Mesendoderm (in vitro differentiated cells): ENCODE measurements around the gene CHRNA9.
A peak's percentile ranks its signal among the peaks of the same experiment; 100 is the strongest.

Source experiments
- DNase-seq: peaks from one replicate; pipeline ENCODE4 v3.0.0; 2013
- H2AK5ac ChIP-seq: 2 replicates; pipeline ENCODE4 v1.6.1; 2013; ENCODE audit warnings: low read length, inconsistent platforms
- H2BK120ac ChIP-seq: 2 replicates; pipeline ENCODE4 v1.6.1; 2013; ENCODE audit warnings: low read depth, mild to moderate bottlenecking, low read length, moderate library complexity, mixed read lengths
- H2BK15ac ChIP-seq: replicated peaks from 2 replicates; pipeline ENCODE4 v1.6.1; 2013; ENCODE audit warnings: low read depth, mild to moderate bottlenecking, moderate library complexity
- H2BK5ac ChIP-seq: 2 replicates; pipeline ENCODE4 v1.6.1; 2013; ENCODE audit warnings: low read length, inconsistent platforms
- H3K18ac ChIP-seq: 2 replicates; pipeline ENCODE4 v1.6.1; 2013; ENCODE audit warnings: mild to moderate bottlenecking, low read length, mixed read lengths
- H3K23ac ChIP-seq: one replicate; pipeline ENCODE4 v1.6.1; 2013; ENCODE audit warnings: low read length
- H3K27ac ChIP-seq: 2 replicates; pipeline ENCODE4 v1.5.1; 2013; ENCODE audit warnings: low read depth, mild to moderate bottlenecking, inconsistent platforms, low read length, moderate library complexity
- H3K27me3 ChIP-seq: 2 replicates; pipeline ENCODE4 v1.6.1; 2013; ENCODE audit warnings: low read length, control low read depth, mild to moderate bottlenecking, inconsistent platforms; ENCODE audit not compliant: insufficient read depth, poor library complexity
- H3K36me3 ChIP-seq: 2 replicates; pipeline ENCODE4 v1.6.1; 2013; ENCODE audit warnings: low read length, inconsistent platforms; ENCODE audit not compliant: control insufficient read depth, insufficient read depth
- H3K4ac ChIP-seq: one replicate; pipeline ENCODE4 v1.6.1; 2013; ENCODE audit warnings: low read depth, mild to moderate bottlenecking, low read length, moderate library complexity
- H3K4me1 ChIP-seq: 2 replicates; pipeline ENCODE4 v1.6.1; 2013; ENCODE audit warnings: low read depth, low read length, inconsistent platforms; ENCODE audit not compliant: control insufficient read depth
- H3K4me2 ChIP-seq: 2 replicates; pipeline ENCODE4 v1.6.1; 2013; ENCODE audit warnings: low read length
- H3K4me3 ChIP-seq: 2 replicates; pipeline ENCODE4 v1.5.1; 2013; ENCODE audit warnings: mild to moderate bottlenecking, low read length
- H3K56ac ChIP-seq: one replicate; pipeline ENCODE4 v1.6.1; 2013; ENCODE audit warnings: low read length
- H3K79me1 ChIP-seq: 2 replicates; pipeline ENCODE4 v1.6.1; 2013; ENCODE audit warnings: low read length, inconsistent platforms
- H3K79me2 ChIP-seq: 2 replicates; pipeline ENCODE4 v1.6.1; 2013; ENCODE audit warnings: mild to moderate bottlenecking, low read length; ENCODE audit not compliant: control insufficient read depth, insufficient read depth
- H3K9ac ChIP-seq: 2 replicates; pipeline ENCODE4 v1.6.1; 2013; ENCODE audit warnings: low read length, inconsistent platforms
- H4K5ac ChIP-seq: one replicate; pipeline ENCODE4 v1.6.1; 2013; ENCODE audit warnings: low read length
- H4K8ac ChIP-seq: one replicate; pipeline ENCODE4 v1.6.1; 2013; ENCODE audit warnings: low read depth, mild to moderate bottlenecking, control low read depth, low read length, moderate library complexity
- WGBS: extraction: QIAGEN DNeasy Blood & Tissue Kit; methylation state at CpG from one replicate; pipeline ENCODE4 v1.1.7; 2013; ENCODE audit warnings: low lambda C conversion rate, missing lambda C conversion rate; ENCODE audit not compliant: insufficient coverage; ENCODE audit errors: extremely low coverage; 5-methylcytosine and 5-hydroxymethylcytosine counted together

The CHRNA9 gene

DNA sequence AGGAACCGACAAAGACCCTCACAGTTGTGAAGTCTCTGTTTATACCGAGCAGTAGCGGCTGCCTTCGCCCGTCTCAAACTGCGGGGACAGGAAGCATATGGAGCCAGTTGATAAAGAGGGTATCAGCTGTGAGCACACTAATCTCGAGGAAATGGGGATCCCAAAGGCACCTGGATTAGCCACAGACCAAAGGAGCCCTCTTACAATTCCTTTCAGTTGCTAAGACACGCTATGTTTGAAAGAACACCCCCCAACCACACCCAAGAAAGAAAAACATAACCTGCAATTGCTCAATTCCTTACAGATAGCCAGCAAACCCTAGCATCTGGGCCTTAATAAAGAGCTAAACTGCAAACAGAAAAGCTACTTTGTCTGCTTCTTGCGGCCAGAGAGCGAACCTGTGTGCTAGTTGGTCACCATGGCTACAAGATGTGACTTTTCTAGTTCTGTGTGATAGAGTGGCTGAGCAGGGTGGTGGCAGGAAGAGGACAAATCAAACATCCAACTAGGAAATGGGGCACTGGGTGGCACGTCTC, 23.3 kb upstream of the CHRNA9 start:
- Histone ChIP-seq H3K79me2 (no peaks in the 10 kb centered on the region), H3K27ac (no peak overlapping the region), H3K23ac (no peak overlapping the region), H4K5ac (no peak overlapping the region), H4K8ac (no peak overlapping the region), H3K79me1 (no peaks in the 10 kb centered on the region), H2BK120ac (no peak overlapping the region), H2AK5ac (no peak overlapping the region), H3K27me3 (no peaks in the 10 kb centered on the region), H3K4ac (no peak overlapping the region), H3K4me1 (peaks cover 12% of the 10 kb centered on the region), H3K9ac (no peak overlapping the region), H2BK15ac (no peak overlapping the region), H3K4me2 (no peak overlapping the region), H3K4me3 (no peak overlapping the region), H3K18ac (no peak overlapping the region), H2BK5ac (no peak overlapping the region), H3K56ac (peak overlapping the region; percentile 38), H3K36me3 (no peaks in the 10 kb centered on the region)
- peak; percentile 55 for DNase-seq
- WGBS = no CpG with 5 or more reads among the region's 11 CpGs

- Histone ChIP-seq H3K4me2 (no peak overlapping the region), H3K36me3 (no peaks in the 10 kb centered on the region), H3K18ac (no peak overlapping the region), H3K27me3 (no peaks in the 10 kb centered on the region), H4K8ac (no peak overlapping the region), H3K4ac (no peak overlapping the region), H3K56ac (no peak overlapping the region), H2AK5ac (no peak overlapping the region), H3K27ac (no peak overlapping the region), H3K23ac (no peak overlapping the region), H4K5ac (no peak overlapping the region), H3K79me1 (no peaks in the 10 kb centered on the region), H3K9ac (no peak overlapping the region), H2BK120ac (no peak overlapping the region), H3K4me3 (no peak overlapping the region), H3K4me1 (peaks cover 1% of the 10 kb centered on the region), H2BK5ac (no peak overlapping the region), H3K79me2 (no peaks in the 10 kb centered on the region), H2BK15ac (no peak overlapping the region)
- no peak for DNase-seq
- WGBS = no CpG with 5 or more reads among the region's 5 CpGs
Measured at GRCh38 chr4:40314951-40315350, 20.2 kb upstream of the CHRNA9 start.

DNA sequence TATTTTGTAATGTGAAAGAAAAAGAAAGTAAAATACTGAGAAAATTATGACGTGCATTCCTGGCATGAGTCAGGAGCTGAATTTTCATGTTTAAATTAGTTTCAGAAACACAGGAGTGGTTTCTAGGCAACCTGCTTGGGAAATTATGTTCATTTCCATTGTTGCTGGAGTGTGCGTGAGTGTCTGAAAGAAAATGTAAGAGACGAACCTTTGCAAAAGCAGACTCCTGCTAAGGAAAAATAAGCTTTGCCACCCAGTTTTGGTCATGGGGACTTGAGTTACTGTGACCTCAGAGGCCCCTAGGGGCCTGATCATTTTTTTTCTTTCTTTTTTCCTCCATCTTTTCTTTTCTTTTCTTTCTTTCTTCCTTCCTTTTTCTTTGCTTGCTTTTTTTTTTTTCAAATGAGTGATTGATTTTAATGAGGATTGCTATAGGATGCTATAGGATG, 18.8 kb upstream of the CHRNA9 start:
- no peak overlapping the region for H3K56ac ChIP-seq
- H2BK5ac ChIP-seq = no peak overlapping the region
- no peaks in the 10 kb centered on the region for H3K27me3 ChIP-seq
- no peaks in the 10 kb centered on the region for H3K79me1 ChIP-seq
- H3K27ac ChIP-seq = no peak overlapping the region
- no peaks in the 10 kb centered on the region for H3K36me3 ChIP-seq
- no peak overlapping the region for H3K4me2 ChIP-seq
- no peak overlapping the region for H3K18ac ChIP-seq
- no peak overlapping the region for H3K4ac ChIP-seq
- no peak for DNase-seq
- H3K4me1 ChIP-seq = peaks cover 1% of the 10 kb centered on the region
- H3K9ac ChIP-seq = no peak overlapping the region
- H2BK15ac ChIP-seq = no peak overlapping the region
- H3K79me2 ChIP-seq = no peaks in the 10 kb centered on the region
- H4K8ac ChIP-seq = no peak overlapping the region
- no peak overlapping the region for H4K5ac ChIP-seq
- no peak overlapping the region for H3K4me3 ChIP-seq
- no CpG with 5 or more reads among the region's 3 CpGs for WGBS
- no peak overlapping the region for H2BK120ac ChIP-seq
- H2AK5ac ChIP-seq = no peak overlapping the region
- no peak overlapping the region for H3K23ac ChIP-seq

- H3K56ac ChIP-seq = peak overlapping the region; percentile 80
- no peak overlapping the region for H2BK15ac ChIP-seq
- H3K79me1 ChIP-seq = no peaks in the 10 kb centered on the region
- DNase-seq = peak; percentile 90
- H3K4me1 ChIP-seq = peaks cover 1% of the 10 kb centered on the region
- no peak overlapping the region for H2BK5ac ChIP-seq
- no peaks in the 10 kb centered on the region for H3K36me3 ChIP-seq
- H3K4ac ChIP-seq = no peak overlapping the region
- H4K5ac ChIP-seq = no peak overlapping the region
- no peaks in the 10 kb centered on the region for H3K79me2 ChIP-seq
- no peak overlapping the region for H3K4me3 ChIP-seq
- H3K27ac ChIP-seq = no peak overlapping the region
- H3K4me2 ChIP-seq = peak overlapping the region; percentile 39
- no peaks in the 10 kb centered on the region for H3K27me3 ChIP-seq
- H3K23ac ChIP-seq = no peak overlapping the region
- H4K8ac ChIP-seq = no peak overlapping the region
- peak overlapping the region; percentile 42 for H3K9ac ChIP-seq
- H2BK120ac ChIP-seq = no peak overlapping the region
- H3K18ac ChIP-seq = no peak overlapping the region
- WGBS = no CpG with 5 or more reads among the region's 19 CpGs
- no peak overlapping the region for H2AK5ac ChIP-seq
Measured at GRCh38 chr4:40316782-40317635, 18.1 kb upstream of the CHRNA9 start.

GRCh38 chr4:40317916-40318658, 17.0 kb upstream of the CHRNA9 start:
- H4K8ac ChIP-seq = no peak overlapping the region

More at GRCh38 chr4:40317916-40318658, 17.0 kb upstream of the CHRNA9 start:
- H3K9ac ChIP-seq = no peak overlapping the region
- no peak overlapping the region for H2BK120ac ChIP-seq
- no peaks in the 10 kb centered on the region for H3K36me3 ChIP-seq
- no peak overlapping the region for H3K4me2 ChIP-seq
- H2AK5ac ChIP-seq = no peak overlapping the region
- no peak overlapping the region for H2BK15ac ChIP-seq
- no peaks in the 10 kb centered on the region for H3K79me1 ChIP-seq
- no peak overlapping the region for H3K4ac ChIP-seq
- H3K18ac ChIP-seq = no peak overlapping the region
- no peak overlapping the region for H4K5ac ChIP-seq
- no peak overlapping the region for H2BK5ac ChIP-seq
- H3K4me1 ChIP-seq = peaks cover 1% of the 10 kb centered on the region
- no CpG with 5 or more reads among the region's 10 CpGs for WGBS
- no peaks in the 10 kb centered on the region for H3K79me2 ChIP-seq
- no peak overlapping the region for H3K56ac ChIP-seq
- H3K27ac ChIP-seq = no peak overlapping the region
- H3K4me3 ChIP-seq = no peak overlapping the region
- no peak for DNase-seq
- H3K23ac ChIP-seq = no peak overlapping the region
- no peaks in the 10 kb centered on the region for H3K27me3 ChIP-seq
